Activated naive CD4-positive, alpha-beta T cell treated with Interleukin-2 at 50 U/mL for 16 hours (primary cell): ENCODE measurements around the gene BHLHE40.
"Not testable (repeated sequence)": the region's sequence is repeated elsewhere in the genome, so short reads cannot be mapped to it uniquely, and the experiment has no call there.

Source experiments
- DNase-seq: peaks from one replicate; pipeline ENCODE4 v3.0.0-alpha.2; 2020

Gene BHLHE40

DNA sequence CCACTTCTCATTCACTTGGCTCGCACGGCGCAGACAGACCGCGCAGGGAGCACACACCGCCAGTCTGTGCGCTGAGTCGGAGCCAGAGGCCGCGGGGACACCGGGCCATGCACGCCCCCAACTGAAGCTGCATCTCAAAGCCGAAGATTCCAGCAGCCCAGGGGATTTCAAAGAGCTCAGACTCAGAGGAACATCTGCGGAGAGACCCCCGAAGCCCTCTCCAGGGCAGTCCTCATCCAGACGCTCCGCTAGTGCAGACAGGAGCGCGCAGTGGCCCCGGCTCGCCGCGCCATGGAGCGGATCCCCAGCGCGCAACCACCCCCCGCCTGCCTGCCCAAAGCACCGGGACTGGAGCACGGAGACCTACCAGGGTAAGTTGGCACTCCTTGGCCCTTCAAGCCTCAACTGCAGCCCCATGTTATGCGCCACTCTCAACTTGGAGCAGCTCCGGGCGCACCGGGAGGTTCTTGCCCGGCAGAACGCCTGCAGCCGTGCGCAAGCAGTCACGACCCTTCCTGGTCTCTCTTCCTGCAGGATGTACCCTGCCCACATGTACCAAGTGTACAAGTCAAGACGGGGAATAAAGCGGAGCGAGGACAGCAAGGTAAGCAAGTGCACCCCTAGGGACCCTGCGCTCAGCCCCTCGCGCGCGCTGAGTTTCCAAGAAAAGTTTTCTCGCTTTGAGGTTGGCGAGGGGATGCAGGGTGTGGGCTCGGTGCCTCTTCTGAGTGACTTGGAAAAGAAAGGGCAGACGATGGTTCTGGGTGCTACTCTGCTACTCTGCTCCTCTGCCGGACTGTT lies at the start of gene BHLHE40:
BHLHE40 (plus strand) TSS at position 10 of the 801 bp plus-strand sequence; CDS start at position 292, 282 bp downstream.
- no peak for DNase-seq

DNA sequence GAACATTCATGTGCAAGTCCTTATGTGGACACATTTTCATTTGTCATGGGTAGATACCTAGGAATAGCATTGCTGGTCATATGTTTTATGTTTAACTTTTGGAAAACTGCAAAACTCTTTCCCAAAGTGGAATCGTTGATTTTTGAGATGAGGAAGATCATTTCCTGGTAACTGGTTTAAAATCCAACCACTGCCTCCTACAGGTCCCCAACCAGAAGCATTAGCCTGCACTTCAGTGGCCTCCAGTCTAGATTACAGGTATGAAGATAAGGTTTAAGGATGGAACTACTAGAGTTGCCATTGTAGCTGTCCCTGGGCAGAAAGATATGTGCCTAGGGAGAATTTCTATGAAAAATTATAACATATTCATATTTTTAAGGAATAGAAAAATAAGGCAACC lies 48.7 kb upstream of the BHLHE40 start:
- no peak for DNase-seq

DNA sequence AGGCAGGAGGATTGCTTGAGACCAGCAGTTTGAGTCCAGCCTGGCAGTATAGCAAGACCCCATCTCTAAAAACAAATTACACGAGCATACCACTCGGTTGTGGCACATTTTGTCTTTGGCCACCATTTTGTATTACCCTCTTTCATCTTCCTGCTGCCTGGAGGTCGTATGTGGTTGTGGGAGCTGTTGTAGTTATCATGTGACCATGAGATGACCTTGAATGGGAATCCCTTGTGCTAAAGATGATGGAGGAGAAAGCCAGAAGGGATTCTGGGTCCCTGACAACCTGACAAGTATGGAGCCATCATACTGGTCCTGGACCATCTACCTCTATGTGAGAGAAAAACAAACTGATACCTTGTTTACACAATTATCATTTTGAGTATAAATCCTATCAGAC lies 45.2 kb upstream of the BHLHE40 start:
- no peak for DNase-seq

DNA sequence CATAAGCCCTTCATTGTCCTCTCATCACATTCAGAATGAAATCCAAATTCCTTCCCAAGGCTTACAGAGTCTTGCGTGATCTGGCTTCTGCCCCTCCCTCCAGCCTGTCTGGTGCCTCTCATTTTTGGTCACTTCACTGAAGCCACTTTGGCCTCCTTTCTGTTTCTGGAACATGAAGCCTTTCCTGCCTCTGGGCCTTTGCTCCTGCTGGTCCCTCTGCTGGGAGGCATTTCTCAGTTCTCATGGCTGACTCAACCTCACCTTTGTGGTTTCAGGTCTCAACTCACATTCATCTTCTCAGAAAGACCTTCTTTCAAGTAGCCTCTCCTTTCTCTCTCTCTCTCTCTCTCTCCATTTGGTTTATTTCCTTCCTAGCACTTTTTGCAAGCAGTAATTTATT lies 43.9 kb upstream of the BHLHE40 start:
- no peak for DNase-seq

DNA sequence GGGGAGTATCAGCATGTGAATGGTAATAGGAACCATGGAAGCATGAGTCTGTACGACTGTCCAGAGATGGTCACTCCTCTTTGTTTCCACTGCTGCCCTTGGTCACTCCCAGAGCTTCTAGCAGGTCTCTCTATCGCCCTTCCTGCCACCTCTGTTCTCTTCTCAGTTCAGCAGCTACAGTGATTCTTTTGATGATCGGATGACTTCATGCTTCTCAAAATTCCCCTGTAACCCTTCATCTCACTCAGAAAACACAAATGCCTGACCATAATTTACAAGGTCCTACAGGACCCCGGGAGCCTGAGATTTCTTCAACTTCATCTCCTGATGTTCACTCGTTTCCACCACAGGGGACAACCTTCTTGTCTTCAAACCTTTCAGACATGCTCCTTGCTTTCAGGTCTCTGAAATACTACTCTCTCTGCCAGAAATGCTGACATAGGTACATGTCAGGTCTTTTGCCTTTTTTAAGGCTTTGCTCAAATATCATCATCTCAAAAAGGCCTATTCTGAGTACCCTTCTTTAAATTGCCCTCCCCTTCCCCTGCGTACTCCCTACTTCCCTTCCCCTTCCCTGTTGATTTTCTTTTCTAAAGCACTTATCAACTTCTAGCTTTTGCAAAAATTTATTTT lies 42.1 kb upstream of the BHLHE40 start:
- DNase-seq = no peak

DNA sequence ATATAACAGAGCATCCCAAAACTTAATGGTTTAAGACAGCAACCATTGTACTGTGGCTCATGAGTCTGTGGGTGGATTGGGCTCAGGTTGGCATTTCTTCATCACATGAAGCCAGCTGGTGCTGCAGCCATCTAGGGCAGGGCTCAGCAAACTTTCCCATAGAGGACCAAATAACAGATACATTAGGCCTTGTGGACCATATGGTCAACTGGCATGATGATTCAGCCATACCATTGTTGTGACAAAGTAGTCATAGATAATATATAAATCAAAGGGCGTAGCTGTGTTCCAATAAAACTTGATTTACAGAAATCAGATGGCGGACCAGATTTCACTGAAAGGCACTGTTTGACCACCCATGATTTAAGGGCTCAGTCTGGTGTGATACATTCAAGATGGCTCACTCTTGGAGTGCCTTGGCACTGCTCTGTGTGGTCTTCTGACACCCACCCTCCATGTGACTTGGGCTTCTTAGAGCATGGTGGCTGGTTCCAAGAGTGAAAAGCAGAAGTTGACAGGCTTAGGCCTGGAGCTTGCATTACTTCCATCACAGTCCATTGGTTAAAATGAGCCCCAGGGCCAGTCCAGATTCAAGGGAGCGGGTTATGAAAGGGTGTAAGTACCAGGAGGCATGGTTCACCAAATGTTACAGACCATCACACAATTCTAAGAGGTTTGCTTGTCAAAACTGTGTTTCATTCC lies 40.8 kb upstream of the BHLHE40 start:
- no peak for DNase-seq

DNA sequence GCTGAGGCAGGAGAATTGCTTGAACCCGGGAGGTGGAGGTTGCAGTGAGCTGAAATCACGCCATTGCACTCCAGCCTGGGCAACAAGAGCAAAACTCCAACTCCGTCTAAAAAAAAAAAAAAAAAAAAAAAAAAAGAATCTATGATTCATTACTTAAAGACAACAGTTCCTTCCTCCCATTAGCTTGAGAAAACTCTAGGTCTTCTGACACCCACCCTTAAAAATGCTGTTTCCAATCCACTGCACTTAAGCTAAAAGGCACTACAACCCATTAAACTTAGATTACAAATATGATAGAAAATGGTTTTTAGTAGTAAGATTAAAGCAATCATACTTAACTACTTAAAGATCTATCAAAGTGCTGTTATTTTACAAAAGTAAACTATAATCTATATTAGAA lies 40.0 kb upstream of the BHLHE40 start:
- DNase-seq = no peak

DNA sequence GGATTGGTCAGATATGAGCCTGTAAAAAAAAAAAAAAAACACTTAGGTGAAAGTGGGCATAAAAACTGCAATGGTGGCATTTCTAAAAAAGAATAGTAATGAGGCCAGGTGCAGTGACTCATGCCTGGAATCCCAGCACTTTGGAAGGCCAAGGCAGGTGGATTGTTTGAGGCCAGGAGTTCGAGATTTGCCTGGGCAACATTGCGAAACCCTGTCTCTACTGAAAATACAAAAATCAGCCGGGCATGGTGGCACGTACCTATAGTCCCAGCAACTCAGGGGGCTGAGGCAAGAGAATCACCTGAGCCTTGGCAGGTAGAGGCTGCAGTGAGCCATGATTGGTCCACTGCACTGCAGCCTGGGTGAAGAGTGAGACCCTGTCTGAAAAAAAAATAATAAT lies 38.3 kb upstream of the BHLHE40 start:
- no peak for DNase-seq

DNA sequence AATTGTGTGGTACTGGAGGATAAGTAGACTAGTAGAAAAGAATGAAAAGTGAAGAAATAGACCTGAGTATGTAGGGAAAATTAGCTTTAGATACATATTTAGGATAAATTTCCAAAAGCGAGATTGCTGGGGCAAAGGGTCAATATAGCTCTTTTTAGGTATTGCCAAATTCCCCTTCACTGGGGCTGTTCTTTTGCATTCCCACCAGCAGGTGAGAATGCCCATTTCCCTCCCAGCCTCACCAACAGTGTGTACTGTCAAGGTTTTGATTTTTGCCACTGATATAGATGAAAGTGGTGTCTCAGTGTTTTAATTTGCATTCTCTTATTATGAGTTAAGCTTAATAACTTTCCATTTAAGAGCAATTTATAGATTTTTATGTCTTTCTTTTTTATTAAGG lies 35.7 kb upstream of the BHLHE40 start:
- DNase-seq = no peak

DNA sequence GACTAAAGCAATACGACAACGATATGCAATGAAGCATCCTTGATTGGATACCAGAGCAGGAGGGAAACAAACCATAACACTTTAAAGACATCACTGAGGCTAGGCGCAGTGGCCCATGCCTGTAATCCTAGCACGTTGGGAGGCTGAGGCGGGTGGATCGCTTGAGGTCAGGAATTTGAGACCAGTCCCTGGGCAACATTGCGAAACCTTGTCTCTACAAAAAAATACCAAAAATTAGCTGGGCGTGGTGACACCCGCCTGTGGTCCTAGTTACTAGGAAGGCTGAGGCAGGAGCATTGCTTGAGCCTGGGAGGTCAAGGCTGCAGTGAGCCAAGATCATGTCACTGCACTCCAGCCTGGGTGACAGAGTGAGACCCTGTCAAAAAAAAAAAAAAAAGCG lies 33.9 kb upstream of the BHLHE40 start:
- DNase-seq = no peak

DNA sequence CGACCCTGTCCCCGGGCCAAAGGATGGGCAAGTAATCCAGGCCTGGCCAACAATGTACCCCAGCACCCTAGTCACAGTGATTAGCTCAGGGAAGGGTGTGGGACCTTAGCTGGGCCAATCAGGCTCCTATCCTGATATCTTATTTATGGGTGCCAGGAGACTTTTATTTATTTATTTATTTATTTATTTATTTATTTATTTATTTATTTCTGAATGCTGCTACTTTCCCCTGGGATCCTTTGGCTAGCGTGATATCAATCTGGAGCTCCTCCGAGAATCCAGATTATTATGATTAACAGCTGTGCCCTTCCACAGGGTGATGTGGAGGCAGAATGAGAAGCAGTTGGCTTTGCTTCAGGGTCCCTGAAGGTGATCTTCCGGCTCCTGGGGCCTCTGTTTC lies 32.2 kb upstream of the BHLHE40 start:
- no peak for DNase-seq

DNA sequence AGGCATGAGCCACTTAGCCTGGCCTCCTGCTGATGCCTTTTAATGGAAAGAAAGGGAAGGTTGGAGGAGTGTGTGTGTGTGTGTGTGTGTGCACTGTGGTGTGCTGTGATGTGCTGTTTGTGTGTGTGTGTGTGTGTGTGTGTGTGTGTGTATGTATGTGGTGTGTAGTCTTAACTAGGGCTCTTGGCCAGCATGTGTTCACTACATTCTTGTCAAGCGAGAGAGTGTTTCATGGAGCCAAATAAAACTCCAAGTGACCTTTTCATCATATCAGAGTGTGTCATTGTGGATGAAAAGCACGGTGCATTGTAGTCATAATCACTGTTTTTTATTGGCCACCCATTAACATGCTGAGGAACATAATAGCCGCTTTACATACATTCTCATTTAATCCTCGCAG lies 30.8 kb upstream of the BHLHE40 start:
- DNase-seq = no peak

DNA sequence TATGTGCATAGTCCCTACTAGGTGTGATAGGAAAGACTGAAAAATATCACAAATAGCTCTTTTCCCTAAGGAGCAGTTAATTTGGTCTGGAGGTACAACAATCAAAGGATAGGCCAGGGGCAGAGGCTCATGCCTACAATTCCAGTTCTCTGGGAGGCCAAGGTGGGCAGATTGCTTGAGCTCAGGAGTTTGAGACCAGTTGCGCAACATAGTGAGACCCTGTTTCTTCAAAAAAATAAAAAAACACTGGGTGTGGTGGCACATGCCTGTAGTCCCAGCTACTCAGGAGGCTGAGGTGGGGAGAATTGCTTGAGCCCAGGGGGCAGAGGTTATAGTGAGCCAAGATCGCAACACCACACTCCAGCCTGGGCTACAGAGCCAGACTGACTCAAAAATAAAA lies 30.2 kb upstream of the BHLHE40 start:
- no peak for DNase-seq

DNA sequence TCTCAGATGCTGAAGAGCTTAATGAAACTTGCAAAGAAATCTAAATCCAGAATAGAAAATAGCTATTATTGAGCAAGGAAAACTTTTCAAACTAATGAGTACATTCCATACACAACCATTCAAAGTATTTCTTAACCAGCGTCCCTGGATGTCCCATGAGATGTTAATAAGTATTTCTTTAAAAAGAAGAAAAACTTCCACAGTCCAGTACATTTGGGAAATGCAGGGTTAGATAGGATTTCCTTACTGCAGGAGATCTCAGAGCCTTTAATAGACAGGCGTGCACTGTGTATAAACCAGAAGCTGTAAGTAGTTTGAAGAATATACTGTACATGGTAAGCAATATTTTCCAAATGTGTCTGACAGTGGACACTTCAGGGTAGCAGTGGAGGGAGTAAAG lies 29.6 kb upstream of the BHLHE40 start:
- DNase-seq = no peak

DNA sequence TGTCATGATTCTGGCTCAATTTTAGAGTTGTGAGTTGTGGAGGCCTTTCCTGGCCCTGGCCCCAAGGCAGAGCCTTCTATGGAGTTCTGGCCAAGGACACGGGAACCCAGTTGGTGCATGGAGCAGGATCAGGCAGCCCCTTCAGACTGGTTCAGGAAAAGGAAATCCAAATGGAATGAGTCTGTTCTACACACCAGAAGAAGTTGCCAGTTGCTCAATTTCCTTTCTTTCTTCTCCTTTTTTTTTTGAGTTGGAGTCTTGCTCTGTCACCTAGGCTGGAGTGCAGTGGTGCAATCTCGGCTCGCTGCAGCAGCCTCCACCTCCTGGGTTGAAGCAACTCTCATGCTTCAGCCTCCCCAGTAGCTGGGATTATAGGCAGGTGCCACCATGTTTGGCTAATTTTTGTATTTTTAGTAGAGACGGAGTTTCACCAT lies 28.9 kb upstream of the BHLHE40 start:
- DNase-seq = no peak

DNA sequence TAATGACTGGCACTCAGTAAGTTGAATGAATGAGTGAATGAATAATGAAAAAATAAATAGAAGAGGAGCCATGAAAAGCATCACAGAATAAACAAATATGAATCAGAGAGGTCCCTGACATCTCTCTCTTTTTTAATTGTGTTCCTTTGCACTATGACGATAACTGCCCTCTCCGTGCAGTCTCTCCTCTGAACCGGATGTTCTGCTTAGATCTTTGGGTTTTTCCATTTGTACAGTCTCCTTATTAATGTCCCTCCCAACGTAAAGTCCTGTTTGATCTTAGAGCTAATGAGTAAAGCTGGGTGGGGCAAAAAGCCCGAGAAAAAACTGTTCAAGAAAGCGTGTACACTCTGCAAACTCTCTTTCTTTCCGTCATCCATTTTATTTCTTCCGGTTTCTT lies 28.3 kb upstream of the BHLHE40 start:
- DNase-seq = no peak

DNA sequence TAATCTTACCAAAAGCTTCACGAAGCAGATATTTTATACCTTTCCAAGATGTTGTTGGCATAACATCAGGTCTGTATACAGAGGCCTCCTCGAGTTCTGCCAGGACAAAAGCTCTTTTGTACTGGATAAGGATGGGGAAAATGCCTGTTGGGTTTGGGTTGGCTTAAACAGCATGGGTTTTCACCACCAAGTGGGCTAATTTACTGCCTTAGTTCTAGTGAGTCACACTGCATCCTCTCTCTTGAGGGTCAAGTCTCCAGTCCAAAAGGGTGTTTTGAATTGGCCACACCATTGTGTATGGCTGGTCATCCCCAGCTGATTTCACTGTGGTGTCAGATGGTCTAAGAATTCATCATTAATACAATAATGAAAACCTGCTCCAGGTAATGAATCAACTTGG lies 26.1 kb upstream of the BHLHE40 start:
- DNase-seq = no peak

DNA sequence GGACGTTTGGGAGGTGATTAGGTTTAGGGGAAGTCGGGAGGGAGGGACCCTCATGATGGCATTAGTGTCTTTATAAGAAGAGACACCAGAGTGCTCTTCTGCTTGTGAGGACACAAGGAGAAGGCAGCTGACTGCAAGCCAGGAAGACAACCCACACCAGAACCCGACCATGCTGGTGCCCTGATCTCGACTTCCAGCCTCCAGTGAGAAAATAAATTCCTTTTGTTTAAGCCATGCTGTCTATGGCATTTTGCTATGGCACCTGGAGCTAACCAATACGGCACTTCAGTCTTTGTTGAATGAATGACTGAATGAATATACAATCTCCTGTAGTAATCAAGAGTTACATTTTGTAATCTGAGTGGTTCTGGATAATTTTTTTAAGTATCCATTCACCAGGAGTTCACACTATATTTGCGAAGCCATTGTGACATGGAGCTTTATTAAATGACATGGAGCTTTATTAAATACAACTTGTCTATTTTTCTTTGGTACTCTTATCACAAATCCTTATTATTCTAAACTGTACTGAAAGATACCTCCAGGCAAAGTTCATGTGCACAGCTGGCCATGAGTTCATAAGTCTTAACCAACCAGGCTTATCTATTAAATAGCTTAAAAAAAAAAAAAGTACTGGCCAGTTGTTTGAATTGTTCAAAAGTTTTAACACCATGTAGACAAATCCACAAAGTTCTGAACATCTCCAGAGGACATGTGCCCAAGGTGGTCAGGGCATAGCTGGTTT lies 24.8 kb upstream of the BHLHE40 start:
- no peak for DNase-seq

DNA sequence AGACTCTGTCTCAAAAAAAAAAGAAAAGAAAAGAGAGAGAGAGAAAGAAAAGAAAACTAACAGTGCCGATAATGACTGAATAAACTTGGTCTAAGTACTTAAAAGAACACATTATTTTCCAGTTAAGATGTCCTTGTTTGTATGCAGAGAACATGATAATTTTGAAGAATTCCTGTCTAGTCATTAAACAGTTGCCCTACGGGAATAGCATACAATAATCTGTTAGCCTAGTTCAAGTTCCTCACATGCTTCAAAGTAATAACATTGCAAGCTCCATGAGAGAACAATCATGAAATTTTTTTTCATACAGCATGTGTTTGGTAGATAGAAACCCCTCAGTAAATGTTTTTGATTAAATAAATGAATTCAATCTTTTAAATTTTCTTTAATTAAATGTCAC lies 23.1 kb upstream of the BHLHE40 start:
- DNase-seq = no peak

DNA sequence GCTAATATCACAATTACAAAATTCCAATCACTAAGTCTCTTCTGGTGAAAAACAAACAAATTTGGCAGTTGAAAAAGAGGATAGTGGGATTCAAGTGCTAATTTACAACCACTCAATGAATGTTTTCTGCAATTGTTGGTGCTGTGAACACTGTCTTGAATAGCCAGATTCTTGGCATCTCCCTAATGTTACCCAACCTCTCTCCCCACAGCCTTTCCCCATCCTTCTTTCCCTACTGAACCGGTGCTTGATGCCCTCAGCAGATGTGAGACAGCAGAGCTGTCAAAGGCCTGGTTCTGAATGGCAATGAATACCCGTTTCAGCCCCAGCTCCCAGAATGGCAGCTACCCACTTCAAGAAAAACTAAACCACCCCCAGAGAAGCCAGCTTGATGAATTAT lies 22.5 kb upstream of the BHLHE40 start:
- DNase-seq = no peak

DNA sequence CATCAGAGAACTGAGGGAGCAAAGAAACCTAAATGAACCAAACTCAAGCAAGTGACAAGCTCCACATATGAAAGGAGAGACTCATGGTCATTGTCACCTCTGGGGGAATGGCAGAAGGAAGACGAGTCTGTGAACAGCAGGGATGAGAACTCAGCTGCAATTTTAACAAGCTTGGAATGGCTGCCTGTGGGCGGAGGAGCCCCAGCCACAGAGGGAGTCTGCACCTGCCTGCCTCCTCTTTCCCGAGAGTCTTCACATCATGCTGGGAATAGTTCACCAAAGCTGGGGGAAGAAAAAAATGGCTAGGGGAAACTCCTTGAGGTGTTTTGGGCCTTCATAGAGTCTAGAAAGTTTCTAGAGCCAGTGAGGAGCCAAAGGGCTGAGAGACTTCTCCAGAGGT lies 21.3 kb upstream of the BHLHE40 start:
- no peak for DNase-seq

DNA sequence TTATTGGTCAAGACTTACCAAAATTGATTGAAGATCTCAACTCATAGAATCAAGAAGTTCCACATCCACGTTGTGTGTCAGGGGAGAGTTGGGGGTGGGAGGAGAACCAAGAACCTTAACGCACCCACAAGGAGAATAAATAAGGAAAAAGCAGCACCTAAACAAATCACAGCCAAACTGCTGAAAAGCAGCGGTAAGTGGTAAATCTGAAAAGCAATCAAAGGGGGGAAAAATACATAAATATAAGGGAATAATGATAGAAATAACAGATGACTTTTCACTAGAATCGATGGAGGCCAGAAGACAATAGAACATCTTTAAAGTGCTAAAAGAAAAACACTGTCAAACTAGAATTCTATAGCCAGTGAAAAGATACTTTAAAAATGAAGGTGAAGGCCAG lies 20.1 kb upstream of the BHLHE40 start:
- no peak for DNase-seq

DNA sequence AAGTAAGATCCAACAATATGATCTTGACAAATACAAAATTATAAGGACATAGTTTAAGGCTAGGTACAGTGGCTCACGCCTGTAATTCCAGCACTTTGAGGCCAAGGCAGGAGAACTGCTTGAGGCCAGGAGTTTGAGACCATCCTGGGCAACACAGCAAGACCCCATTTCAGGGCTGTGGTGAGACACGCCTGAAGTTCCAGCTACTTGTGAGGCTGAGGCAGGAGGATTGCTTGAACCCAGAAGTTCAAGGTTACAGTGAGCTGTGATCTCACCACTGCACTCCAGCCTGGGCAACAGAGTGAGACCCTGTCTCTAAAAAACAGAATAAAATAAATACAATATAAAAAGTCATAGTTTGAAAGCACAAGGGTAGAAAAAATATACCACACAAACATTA lies 17.4 kb upstream of the BHLHE40 start:
- DNase-seq = not testable (repeated sequence)
